Measurements from ENCODE around the gene RPS3A.
"Not testable (repeated sequence)": the region's sequence is repeated elsewhere in the genome, so short reads cannot be mapped to it uniquely, and the experiment has no call there.

The RPS3A gene

DNA sequence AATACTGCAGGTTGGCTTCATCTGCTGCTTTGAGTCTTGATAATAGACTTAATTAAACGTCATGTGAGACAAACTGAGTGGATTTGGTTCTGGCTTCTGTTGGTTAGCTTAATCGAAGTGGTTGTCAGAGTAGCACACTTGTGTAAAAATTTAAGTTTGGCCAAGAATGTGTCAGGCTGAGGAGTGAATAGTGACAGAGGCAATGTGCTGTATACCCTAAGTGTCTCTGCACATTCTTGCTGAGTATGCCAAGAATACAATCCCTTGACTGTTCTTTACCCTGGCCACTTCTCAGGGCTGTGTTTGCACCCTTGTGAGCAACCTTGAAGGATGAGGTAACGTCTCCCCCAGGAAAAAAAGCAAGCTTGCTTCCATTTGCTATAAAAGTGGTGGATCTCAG lies 14.9 kb downstream of the RPS3A start:
- DNase-seq (ENCODE audit: low read depth in 2 of 2, low spot score in 1 of 2): no peak

DNA sequence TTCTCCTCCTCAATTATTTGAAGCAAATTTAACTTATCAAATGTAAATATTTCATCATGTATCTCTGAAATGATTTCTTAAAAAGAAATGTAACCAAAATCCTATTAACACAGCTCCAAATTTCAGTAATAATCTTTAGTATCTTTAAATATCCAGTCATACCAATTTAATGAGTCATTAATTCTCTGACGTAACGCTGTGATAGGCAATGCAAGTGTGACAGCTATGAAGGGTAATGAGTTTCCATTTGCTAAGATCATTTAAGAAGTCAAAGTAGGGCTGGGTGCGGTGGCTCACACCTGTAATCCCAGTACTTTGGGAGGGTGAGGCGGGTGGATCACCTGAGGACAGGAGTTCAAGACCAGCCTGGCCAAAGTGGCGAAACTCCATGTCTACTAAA lies 15.6 kb downstream of the RPS3A start:
- no peak for DNase-seq (ENCODE audit: low read depth in 2 of 2, low spot score in 1 of 2)

DNA sequence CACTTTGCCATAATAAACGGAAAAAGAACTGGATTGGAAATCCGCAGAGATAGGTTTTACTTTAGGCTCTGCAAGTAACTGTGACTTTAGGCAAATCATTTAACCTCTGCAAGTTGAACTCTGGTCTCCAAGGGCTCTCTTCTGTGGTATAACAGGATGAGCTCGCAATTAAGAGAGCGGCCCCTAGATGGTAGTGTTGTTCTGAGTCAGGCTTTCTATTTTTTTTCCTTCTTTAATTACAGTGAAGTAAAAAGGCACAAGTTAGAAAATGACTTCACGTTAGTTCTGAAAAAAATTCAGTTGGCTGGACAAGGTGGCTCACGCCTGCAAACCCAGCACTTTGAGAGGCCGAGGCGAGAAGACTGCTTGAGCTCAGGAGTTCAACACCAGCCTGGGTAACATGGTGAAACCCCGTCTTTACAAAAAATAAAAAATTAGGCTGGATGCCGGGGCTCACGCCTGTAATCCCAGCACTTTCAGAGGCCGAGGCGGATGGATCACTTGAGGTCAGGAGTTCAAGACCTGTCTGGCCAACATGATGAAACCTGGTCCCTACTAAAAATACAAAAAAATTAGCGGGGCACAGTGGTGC lies 18.0 kb downstream of the RPS3A start:
- DNase-seq (ENCODE audit: low read depth in 2 of 2, low spot score in 1 of 2): no peak

- DNase-seq (ENCODE audit: low read depth in 2 of 2, low spot score in 1 of 2): no peak
Measured at GRCh38 chr4:151129796-151130195, 30.4 kb downstream of the RPS3A start.

- DNase-seq (ENCODE audit: low read depth in 2 of 2, low spot score in 1 of 2): no peak
Measured at GRCh38 chr4:151133311-151133710, 33.9 kb downstream of the RPS3A start.

- DNase-seq (ENCODE audit: low read depth in 2 of 2, low spot score in 1 of 2): not testable (repeated sequence)
Measured at GRCh38 chr4:151136048-151136447, 36.6 kb downstream of the RPS3A start.

GRCh38 chr4:151139814-151140213 lies 40.4 kb downstream of the RPS3A start:
- no peak for DNase-seq (ENCODE audit: low read depth in 2 of 2, low spot score in 1 of 2)

DNA sequence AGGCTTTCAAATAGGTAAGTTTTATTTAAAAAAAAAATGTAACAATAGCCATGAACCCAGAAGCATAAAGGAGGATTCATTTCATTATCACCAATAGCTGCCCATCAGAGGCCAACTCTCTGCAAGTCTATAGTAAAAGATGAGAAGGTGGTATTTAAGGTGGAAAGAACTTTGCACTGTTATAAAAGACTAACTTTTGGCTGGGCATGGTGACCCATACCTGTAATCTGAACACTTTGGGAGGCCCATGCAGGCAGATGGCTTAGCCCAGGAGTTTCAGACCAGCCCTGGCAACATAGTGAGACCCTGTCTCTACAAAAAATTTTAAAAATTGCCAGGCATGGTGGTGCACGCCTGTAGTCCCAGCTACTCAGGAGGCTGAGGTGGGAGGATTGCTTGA lies 43.3 kb downstream of the RPS3A start:
- DNase-seq (ENCODE audit: low read depth in 2 of 2, low spot score in 1 of 2): no peak

- no peak for DNase-seq (ENCODE audit: low read depth in 2 of 2, low spot score in 1 of 2)
Measured at GRCh38 chr4:151143162-151143561, 43.7 kb downstream of the RPS3A start.

DNA sequence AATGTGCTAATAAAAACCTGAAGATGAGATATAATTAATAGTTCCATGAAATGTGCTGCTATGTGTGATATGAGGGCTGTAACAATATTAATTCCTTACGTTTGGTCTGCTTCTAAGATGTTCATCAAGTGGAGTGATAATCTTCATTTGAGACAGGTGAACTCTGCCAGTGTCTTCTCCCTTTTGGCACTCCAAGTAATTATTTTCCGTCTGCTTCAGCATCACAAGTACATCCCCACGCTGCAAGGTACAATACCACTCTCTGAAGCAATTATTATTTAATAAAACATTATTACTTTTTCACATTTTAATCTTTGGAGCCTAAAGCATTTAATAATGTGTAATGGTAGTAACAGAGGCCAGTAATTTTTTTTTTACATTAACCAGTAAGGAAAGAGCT lies 44.4 kb downstream of the RPS3A start:
- DNase-seq (ENCODE audit: low read depth in 2 of 2, low spot score in 1 of 2): no peak

DNA sequence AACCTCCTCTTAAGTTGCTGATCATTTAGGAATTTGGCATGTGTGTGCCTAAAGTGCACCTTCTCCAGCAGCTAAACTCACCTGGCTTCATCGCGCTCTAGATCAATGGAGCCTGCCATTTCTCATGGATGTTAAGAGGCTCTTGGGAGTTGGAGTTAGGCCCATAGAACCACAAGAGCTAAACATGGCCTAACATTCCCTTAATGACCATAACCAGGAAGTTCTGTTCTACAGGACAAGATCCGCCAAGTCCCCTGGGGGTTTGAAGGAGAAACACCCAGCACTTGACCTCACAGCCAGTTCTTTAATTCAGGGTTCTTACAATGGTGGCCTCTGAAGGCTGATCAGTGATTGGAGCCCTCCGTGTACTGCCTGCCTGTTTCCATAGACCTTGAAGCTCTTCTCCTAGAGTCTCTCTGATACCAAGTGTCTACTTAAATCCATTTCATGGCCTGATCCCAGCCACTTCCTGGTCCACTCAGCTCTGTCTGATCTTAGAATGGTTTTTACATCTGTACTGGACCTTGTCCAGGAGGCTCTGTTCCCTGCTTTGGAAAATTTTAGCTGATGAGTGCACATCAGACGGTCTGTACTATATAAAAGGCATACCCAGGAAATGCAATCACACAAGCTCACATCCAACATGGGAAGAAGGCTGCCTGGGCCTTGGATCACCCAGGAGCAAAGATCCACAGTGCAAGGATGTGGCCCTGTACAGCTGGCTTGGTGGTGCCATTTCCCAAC lies 45.1 kb downstream of the RPS3A start:
- DNase-seq (ENCODE audit: low read depth in 2 of 2, low spot score in 1 of 2): no peak

GRCh38 chr4:151147000-151147399 lies 47.6 kb downstream of the RPS3A start:
- DNase-seq (ENCODE audit: low read depth in 2 of 2, low spot score in 1 of 2): no peak

- no peak for DNase-seq (ENCODE audit: low read depth in 2 of 2, low spot score in 1 of 2)
Measured at GRCh38 chr4:151148261-151148660, 48.8 kb downstream of the RPS3A start.

DNA sequence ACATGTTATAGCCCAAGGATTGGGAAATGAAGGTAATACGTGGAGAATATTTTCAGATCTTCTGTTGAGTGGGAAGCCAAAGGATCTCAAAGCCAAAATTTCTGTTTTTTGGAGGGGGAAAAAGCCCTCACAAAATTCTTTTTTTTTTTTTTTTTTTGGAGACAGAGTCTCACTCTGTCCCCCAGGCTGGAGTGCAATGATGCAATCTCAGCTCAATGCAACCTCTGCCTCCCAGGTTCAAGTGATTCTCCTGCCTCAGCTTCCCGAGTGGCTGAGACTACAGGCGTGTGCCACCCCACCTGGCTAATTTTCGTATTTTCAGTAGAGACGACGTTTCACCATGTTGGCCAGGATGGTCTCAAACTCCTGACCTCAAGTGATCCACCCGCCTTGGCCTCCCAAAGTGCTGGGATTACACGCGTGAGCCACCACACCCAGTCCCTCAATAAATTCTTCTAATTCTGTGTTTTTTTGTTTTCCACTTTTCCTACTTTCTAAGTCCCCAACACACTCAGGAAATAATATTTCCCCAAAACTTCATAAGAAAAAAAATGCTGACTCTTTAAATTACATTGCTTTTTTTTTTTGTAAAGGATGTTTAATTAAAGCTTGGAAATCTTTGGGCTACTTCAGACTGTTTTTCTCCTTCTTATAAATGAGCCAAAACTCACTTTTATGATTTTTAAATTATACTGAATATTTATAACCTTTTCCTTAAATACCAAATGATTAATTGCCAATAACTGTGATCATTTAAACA lies 51.6 kb downstream of the RPS3A start:
- DNase-seq (ENCODE audit: low read depth in 2 of 2, low spot score in 1 of 2): no peak

GRCh38 chr4:151152028-151152427 lies 52.6 kb downstream of the RPS3A start:
- DNase-seq (ENCODE audit: low read depth in 2 of 2, low spot score in 1 of 2): no peak

DNA sequence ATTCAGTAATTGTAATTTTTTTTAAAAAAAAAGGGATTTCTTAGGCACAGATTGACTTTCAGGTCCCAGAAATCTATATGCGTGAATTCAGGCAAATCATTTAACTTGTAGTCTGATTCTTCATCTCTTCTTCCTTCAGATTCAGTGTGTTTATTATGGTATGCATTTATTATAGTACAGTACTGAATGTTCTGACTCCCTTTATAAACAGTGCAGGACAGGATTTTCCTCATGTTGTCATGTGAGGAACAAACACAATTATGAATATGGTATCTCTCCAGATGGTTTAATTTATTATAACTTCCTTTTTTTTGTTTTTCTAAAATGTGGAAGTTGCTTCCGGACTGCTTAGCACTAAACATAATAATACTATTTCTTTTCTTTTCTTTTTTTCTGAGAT lies 54.2 kb downstream of the RPS3A start:
- DNase-seq (ENCODE audit: low read depth in 2 of 2, low spot score in 1 of 2): no peak
